NCI-H446 treated with DMSO at 0.1 percent for 48 hours (cell line): ENCODE measurements around the gene CFAP20.

ENCODE experiments used
- DNase-seq: peaks from one replicate; lab custom pipeline; 2025; lab: John Stamatoyannopoulos, UW

The CFAP20 gene

DNA sequence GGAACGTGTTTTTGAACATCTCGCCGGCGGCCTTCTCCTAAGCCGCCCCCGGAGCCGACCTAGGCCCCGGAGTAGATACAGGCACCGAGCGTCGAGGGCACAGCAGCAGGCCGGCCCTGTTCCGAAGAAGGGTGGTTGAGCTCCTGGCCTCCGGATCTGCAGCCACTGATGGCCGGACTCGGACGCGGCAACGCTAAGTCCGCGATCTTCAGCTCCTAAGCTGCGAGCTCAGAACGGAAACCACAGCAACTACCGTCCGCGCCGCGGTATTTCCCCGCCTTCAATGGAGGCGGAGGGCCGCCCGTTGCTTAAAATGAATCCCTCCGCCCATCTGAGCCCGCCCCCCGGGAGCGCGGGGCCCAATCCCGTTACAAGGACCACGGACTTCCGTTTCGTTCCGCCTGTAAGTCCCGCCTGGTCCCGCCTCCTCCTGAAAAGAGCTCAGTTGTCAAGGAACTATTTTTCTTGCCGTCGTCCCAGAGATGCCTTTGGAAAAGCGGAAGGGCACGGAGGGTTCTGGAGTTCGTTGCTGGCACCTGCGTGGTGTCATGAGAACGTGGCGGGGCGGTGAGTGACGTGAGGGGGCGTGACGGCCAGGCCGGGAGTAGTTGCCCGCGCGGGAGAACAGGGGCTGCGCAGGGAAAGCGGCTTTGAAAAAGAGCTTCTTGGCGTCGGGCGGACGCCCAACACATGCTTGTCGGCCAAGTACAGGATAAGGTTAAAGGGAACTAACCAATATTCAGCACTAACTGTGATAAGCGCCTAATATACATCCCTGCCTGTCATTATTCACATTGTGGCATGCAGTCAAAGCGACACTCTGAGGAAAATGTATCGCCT is at the start of gene CFAP20:
Gene CFAP20, minus strand, starts transcription at position 285 of the 840 bp plus-strand sequence. Its CDS starts 266 bp downstream, at position 19.
- peak; percentile 98 for DNase-seq

DNA sequence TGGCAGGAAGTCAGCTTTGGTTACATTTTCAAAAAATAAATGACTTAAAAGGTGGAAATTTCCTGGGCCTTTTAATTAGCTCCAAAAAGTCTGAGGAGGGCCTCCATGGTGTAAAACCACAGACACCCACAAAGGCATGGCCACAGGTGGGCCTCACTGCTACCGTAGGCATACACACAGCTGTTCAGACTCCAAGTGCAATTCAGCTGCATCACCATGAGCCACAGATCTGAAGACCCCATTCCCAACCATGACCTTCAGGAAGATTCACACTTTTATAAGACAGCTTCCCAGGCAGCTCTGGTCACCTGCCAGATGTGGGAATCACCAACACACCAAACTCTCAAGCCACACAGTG is 48.2 kb upstream of the CFAP20 start:
- no peak for DNase-seq

DNA sequence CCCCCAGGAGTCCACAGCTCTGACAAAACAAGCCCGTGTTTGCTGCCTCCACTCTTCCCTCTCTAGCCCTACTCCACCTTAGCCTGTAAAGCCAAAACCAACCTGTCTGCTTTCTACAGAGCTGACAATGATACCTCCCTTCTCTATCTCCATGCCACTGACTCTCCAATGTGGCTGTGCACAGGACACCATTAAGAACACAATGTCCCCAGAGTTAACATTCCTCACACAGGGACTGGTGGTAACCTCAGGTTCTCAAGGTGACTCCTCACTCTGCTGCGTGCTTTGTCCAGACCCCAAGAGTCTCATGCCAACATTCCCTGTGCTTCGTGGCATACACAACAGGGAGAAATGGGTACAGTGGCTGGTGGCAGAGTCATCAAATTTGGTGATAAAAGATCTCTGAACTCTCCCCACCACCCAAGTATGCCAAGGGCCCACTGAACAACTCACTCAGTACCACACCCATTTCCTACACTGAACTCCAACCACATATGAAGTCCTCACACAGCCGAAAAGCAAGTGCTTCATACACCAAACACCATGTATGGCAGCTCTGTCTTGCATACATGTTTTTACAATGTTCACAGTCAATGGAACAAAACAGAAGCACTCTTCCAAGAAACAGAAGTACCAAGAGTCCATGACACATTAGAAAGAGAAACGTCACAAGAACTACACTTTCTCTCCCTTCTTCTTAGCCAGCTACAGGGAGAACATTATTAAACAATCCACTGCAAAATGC is 47.6 kb upstream of the CFAP20 start:
- no peak for DNase-seq

DNA sequence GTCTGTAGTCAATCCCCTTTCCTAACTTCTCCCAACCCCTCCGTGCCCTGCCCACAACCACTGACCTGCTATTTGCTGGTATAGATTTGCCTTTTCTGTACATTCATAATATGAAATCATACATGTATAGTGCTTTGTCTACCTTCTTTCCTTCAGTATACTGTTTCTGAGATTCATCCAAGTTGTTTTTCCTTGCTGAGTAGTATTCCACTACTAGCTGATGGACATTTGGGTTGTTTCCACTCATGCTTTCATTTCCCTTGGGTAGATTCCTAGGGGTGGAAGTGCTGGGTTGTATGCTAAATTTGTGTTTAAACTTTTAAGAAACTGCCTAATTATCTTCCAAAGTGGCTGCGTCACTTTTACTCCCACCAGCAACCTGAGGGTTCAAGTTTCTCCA is 41.0 kb upstream of the CFAP20 start:
- no peak for DNase-seq

DNA sequence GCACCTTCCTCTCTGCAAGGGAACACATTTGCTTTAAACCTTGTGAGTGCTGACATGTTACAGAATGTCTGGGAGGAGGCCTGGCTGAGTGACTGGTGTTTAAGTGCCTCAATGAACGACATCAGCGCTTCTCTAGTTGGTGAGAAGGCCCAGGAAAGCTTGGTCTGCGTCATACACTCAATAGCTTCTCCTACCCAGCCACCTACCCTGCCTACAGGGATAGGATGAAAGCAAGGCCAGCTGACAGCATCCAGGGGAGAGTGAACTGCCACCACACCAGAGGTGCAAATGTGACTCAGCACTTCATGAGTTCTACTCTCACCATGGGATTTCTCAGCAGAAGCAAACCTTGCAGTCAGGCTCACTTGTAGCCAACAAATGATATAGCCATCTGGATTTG is 31.7 kb upstream of the CFAP20 start:
- no peak for DNase-seq

DNA sequence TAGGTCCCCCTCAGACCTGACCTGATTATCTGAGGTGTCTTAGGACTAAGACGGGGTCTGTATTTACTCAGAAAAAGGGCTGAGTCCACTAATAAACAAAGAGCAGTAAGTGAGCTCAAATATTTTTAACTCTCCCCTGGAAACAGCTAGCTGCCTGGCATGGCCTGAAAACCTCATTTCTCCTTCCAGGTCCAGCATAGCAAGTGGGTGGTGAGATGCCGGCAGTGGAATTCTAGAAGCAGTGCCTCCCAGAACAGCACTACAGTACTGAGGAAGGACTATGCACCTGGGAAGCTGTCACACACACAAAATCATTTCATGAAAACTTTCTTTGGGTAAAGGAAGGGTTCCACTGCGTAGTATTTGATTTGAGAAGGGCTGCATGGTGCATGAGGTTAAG is 29.5 kb upstream of the CFAP20 start:
- no peak for DNase-seq

DNA sequence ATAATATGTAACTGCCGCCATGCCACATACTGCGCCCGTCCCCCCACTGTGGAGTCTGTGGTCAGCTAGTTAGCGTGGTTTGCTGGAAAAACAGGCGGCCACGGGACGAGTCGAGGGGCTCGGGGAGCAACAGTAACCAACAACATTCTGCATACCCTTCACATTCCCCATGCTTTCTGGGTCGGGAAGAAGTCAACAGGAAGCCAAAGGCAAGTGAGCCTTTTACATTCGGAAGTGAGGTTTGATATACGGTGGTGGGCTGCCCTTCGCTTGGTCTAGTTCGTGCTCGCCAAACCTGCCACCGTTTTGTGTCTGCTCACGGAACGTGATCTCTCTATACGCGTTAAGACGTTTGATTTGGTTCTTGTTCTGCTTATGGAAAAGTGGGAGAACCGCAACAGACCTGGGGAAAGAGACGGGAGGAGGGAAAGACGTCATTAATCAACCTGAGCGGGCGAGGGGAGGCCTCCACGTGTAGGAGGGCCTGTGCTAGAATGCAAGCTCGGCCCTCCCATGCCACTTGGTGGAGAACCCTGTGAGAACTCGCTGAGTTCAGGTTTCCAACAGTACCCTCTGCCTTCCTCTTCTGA is 28.9 kb upstream of the CFAP20 start:
- no peak for DNase-seq

DNA sequence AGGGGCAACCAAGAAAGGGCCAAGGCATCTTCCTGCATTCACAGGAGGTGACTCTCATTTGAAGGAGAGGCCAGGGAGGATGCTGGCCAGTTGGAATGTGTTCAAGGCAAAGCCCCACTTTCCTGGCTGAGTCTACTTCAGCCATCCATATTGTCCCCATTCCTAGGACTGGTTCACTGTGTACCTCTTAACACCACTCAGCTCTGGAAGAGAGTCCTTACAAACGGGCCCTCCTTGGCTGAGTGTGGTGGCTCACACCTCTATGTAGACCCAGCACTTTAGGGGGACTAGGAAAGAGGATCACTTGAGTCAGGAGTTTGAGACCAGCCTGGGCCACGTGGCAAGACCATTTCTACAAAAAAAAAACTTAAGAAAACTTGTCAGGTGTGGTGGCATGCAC is 28.1 kb upstream of the CFAP20 start:
- no peak for DNase-seq

DNA sequence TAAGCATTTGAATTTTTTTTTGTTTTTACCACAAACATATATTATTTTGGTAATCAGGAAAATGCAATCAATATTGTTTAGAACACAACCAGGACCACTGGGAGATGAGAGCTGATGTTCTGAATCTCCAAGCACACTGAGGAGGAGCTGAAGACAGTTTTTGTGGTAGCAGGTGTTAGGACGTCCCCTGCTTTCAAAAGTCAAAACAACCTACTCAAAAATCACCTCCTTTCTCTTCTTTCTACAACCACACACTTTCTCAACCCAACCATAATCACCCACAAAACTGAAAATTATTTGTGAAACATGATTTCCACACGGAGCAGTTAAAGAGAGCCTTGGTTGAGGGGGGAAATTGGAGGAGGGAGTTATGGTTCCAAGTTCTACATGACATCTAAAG is 26.7 kb upstream of the CFAP20 start:
- no peak for DNase-seq

DNA sequence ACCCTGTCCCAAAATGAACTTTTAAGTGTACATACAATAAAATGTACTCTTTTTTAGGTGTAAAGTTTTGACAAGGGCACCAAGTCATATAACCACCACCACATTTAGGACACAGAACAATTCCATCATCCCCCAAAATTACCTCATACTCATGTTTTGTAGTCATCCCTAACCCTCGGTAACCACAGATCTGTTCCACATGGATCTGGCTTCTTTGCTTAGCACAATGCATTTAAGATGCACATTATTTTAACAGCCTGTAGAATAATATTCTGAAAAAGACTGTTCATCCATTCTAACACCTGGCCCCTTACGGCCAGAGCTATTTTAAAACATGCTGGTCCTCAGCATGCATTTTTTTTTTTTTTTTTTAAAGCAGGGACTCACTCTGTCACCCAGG is 25.2 kb upstream of the CFAP20 start:
- no peak for DNase-seq

DNA sequence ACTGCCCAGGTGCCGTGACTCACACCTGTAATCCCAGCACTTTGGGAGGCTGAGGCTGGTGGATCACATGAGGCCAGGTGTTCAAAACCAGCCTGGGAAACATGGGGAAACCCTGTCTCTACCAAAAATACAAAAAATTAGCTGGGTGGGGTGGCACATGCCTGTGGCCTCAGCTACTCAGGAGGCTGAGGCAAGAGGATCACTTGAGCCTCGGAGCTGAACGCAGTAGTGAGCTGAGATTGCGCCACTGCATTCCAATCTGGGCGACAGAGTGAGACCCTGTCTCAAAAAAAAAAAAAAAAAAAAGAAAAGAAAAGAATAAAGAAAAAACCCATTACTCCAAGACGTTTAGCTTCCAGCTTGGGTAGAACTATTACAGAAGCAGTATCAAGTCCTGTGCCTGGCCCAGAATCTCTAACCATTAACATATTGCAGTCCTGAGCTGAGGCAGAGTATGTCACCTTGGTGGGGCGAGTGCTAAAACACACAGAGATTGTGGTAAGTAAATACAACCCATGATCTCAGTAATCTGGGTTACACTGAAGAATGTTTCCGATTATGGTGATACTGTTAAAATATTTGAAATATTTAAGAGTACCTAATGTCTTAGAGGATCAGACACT is 23.2 kb upstream of the CFAP20 start:
- no peak for DNase-seq

DNA sequence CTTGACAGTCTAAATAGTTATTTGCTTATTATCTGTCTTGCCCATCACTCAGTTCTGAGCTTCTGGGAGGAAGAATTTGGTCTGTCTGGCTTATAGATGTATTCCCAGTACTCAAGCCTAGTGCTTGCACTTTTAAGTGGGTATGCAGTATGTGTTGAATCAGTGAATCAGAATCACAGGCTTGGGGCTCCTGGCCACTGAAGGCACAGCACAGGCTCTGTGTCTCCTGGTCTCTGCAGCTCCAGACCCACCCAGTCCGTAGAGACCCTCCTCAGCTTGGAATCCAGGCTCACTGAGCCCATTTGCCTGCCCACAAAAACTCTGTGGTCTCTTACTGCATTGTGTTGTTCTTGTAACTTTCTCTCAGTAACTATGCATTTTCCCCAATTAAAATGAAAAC is 19.3 kb upstream of the CFAP20 start:
- DNase-seq: no peak

DNA sequence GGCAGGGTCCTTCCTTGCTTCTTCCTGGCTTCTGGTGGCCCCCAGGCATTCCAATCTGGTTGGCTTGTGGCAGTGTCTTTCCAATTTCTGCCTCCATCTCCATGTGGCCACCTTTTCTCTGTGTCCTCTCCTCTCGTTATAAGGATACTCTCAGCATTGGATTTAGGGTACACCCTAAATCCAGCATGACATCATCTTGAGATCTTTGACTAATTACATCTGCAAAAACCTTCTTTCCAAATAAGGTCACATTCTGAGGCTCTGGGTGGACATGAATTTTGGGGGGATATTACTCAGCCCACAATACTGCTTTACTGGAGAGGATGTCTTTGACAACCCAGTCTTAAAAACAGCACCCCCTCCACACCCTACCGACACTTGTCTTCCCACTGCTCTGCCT is 18.9 kb upstream of the CFAP20 start:
- DNase-seq: no peak

DNA sequence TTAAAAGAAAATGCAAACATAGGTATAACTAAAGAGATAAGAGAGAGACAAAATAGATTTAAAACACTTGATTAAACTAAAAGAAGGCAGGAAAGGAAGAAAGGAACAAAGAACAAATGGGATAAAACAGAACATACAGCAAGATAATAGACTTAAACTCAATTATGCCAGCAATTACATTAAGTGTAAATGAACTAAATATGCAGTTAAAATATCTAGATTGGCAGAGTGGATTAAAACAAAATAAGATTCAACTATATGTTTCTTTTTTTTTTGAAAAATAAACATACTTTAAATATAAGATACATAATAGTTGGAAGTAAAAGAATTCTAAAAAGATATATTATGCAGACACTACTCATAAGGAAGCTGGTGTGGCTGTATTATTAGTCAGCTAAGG is 9.7 kb upstream of the CFAP20 start:
- DNase-seq: no peak

DNA sequence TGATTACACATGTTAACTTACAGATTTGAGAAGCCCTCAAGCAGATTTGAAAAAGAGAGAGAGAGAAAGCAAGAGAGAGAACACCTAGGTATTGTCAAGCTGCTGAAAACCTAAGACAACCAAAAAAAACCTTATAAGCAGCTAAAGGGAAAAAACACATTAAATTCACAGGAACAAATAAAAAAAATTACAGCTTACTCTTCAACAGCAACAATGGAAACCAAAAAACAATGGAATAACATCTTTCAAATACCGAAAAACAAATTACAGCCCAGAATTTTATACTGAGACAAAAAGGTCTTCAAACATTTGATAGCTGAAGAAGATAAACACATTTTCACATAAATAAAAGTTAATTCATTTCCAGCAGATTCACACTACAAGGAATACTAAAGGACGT is 8.4 kb upstream of the CFAP20 start:
- DNase-seq: no peak

DNA sequence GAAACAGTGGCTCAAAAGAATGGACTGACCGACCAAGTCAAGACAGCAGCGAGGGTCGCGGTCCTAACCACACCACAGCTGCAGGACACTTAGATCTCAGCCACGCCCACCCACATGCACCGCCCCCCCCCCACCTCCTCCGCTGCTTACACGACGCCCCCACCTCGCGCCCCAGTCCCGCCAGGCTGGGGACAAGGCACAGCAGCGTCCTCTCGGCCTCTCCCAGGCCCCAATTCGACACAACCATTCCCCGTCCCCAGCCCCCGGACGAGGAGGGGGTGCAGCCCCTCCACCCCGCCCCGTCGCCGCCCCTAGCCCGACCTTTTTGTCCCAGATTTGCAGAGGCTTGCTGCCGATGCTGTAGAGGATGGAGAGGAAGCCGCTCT is 477 bp downstream of the CFAP20 start:
- DNase-seq: no peak

DNA sequence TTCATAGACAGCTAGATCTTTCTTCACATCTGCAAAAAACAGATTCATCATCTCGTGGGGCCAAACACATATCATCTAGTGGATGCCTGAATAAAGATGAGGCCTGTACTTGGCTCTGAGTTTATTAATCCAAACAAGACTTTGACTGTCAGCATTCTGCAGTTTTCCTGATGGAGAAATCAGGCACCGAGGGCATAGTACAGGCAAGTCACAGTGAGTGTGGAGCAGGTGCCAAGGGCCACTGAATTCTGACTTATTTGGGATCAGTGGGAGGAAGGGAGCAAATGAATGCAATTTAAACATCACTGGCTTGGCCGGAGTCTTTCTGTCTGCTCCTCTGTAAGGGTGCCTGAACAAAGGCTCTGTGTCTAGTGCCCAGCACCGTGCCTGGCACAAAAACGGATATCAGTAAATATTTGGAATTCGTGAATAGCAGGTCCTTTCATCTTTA is 975 bp downstream of the CFAP20 start:
- no peak for DNase-seq

DNA sequence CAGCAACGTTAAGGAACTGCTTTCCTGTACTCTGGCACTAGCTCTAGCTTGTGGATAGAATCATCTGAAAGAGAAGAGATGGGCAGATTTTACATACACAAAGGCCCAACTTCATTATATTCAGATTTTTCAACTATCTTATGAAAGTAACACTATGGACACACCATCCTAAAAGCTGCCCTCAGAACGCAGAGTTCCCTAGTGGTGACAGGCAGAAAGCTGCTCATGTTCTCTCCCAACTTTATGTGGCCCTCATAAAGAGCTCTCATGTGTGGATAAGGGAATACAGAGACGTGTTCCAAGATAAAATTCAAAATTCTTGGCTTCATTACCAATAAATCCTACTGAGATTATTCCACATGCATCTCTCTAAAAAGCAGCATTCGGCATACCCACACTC is 1.5 kb downstream of the CFAP20 start:
- no peak for DNase-seq

DNA sequence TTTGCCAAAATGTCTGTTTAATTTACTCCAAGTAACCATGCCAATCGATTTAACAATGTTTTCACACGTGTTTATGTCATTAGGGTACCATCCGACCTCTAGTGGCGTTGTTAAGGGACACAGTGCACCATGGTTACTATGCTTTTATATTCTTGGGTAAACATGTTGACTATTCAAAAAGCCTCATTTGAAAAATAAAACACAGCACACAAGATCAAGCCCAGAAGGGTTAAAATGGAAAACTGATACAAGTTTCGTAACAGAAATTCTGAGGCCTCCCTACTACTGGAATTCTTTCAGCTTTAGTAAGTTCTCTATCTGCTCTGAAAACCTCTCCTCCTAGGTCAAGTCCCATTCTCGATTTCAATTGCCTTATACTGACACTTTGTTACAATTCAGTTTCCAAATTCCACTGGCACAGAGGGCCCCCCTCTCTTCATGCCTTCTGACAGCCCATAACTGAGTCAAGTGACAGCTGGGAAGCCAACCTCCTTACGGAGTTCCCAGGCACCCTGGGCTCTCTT is 2.1 kb downstream of the CFAP20 start:
- DNase-seq: no peak

DNA sequence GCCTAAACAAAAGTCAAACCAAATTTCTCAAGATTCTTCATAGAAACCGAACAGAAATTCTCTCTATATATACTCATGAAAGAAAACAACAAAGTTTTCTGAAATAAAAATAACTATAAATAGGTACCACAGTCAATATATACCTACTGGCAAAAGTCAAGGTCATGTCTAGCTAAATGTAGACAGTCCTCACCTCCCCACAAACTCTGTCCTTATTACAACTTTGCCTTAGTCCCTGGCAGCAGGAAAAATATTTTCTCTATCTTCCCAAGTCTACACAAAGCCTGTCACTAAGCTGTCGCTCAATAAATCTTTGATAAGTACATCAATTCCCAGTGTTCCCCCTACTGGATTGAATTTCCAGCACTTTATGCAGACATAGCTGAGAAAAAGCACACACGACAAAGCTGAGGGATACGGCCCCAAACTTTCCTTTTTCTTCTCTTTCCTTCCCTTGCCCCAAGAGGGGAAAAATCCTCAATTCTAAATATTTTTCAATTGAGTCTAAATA is 2.7 kb downstream of the CFAP20 start:
- no peak for DNase-seq

DNA sequence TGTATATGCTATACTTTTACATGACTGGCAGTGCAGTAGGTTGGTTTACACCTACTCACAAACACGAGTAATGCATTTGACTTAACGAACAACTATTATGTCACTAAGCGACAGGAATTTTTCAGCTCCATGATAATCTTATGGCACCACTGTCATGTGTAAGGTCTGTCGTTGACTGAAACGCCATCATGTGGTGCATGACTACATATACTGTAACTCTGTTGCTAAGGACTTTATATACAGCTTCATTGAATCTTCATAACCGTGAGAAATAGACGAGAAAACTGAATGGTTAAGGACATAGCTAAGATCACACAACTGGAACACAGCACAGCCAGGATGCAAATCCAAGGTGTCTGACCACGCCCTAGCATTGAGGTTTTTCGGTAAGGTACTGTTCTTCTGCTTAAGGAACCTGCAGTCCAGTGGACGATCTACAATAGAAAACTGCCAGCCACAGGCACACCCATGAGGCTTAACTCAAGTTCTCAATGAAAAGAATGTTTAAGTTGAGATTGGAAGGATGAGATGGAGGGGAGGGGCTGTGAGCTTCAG is 3.3 kb downstream of the CFAP20 start:
- DNase-seq: no peak

DNA sequence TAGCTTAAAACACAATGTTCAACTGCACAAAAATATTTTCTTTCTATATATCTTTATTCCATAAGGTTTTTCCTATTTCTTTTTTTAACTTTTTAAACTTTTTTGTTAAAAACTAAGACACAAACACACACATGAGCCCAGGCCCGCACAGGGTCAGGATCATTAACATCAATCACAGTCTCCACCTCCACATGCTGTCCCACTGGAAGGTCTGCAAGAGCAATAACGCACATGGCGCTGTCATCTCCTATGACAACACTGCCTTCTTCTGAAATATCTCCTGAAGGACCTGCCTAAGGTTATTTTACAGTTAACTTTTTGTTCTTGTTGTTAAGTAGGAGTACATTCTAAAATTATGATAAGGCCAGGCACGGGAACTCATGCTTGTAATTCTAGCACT is 4.1 kb downstream of the CFAP20 start:
- no peak for DNase-seq
